DND-41 (cell line): ENCODE measurements around the gene HPS5.

Experiments used
- ATAC-seq: fragments of 200-7000 bp; cut with Tn5 transposase; 3 replicates; pipeline ENCODE4 v1.9.1; 2021; ENCODE audit warnings: low read depth; ENCODE audit not compliant: insufficient read depth
- DNase-seq: peaks from one replicate; pipeline ENCODE4 v3.0.0-alpha.2; 2020
- H2AFZ ChIP-seq: 2 replicates; pipeline ENCODE4 v1.6.0; 2012; ENCODE audit warnings: low read depth, low read length
- H3K27ac ChIP-seq: 2 replicates; pipeline ENCODE4 v1.5.1; 2012; ENCODE audit warnings: low read length, inconsistent platforms
- H3K27me3 ChIP-seq: fragments of 200-600 bp; sonication (generic); 2 replicates; pipeline ENCODE4 v1.6.0; 2012; ENCODE audit warnings: low read length, mild to moderate bottlenecking, inconsistent platforms; ENCODE audit not compliant: insufficient read depth, poor library complexity
- H3K36me3 ChIP-seq: 2 replicates; pipeline ENCODE4 v1.5.1; 2012; ENCODE audit warnings: low read length, inconsistent platforms; ENCODE audit not compliant: insufficient read depth
- H3K4me1 ChIP-seq: 2 replicates; pipeline ENCODE4 v1.5.1; 2012; ENCODE audit warnings: mild to moderate bottlenecking, low read length; ENCODE audit not compliant: insufficient read depth
- H3K4me2 ChIP-seq: 2 replicates; pipeline ENCODE4 v1.6.0; 2012; ENCODE audit warnings: mild to moderate bottlenecking, moderate library complexity, low read length, inconsistent platforms; ENCODE audit not compliant: insufficient read depth
- H3K4me3 ChIP-seq, 2 experiments: fragments of 200-600 bp in 1 of 2; shearing (Covaris generic) in 1 of 2; 2 replicates each; pipeline ENCODE4 v1.5.1; 2012 to 2016; ENCODE audit warnings: inconsistent platforms in 2 of 2, low read length in 2 of 2, mild to moderate bottlenecking in 2 of 2, low read depth in 1 of 2, moderate library complexity in 1 of 2
- H3K79me2 ChIP-seq: 2 replicates; pipeline ENCODE4 v1.6.0; 2012; ENCODE audit warnings: low read length, inconsistent platforms; ENCODE audit not compliant: insufficient read depth
- H3K9ac ChIP-seq: 2 replicates; pipeline ENCODE4 v1.6.0; 2012; ENCODE audit warnings: low read depth, mild to moderate bottlenecking, inconsistent platforms, low read length, moderate library complexity
- H3K9me3 ChIP-seq: 2 replicates; pipeline ENCODE4 v1.5.1; 2012; ENCODE audit warnings: low read length, moderate library complexity, mild to moderate bottlenecking, inconsistent platforms; ENCODE audit not compliant: insufficient read depth, severe bottlenecking
- H4K20me1 ChIP-seq: 2 replicates; pipeline ENCODE4 v1.6.0; 2012; ENCODE audit warnings: low read length; ENCODE audit not compliant: insufficient read depth
- CTCF ChIP-seq: IDR thresholded peaks from 2 replicates; pipeline ENCODE4 v1.5.1; 2012; ENCODE audit warnings: borderline replicate concordance, low read length, moderate library complexity, mild to moderate bottlenecking; ENCODE audit not compliant: poor library complexity, severe bottlenecking; ENCODE audit errors: extremely low read depth
- EZH2 ChIP-seq: IDR thresholded peaks from 3 replicates; pipeline ENCODE4 v1.6.1; 2012; ENCODE audit warnings: borderline replicate concordance, low read depth, mild to moderate bottlenecking, moderate library complexity, low read length, inconsistent platforms; ENCODE audit not compliant: severe bottlenecking

Gene HPS5

GRCh38 chr11:18312012-18312411, 9.9 kb downstream of the HPS5 start:
- ATAC-seq (no peak), DNase-seq (no peak)
- H3K4me2 ChIP-seq, result no peak overlapping the region
- no peak overlapping the region for H3K27ac ChIP-seq
- no peak overlapping the region for H2AFZ ChIP-seq
- H3K79me2 ChIP-seq, result peaks cover 21% of the 10 kb centered on the region
- H3K9ac ChIP-seq, result no peak overlapping the region
- H3K4me1 ChIP-seq, result no peaks in the 10 kb centered on the region
- no peak for TF ChIP-seq EZH2
- TF ChIP-seq CTCF, result no peak
- no peak overlapping the region for H3K4me3 ChIP-seq
- H3K36me3 ChIP-seq, result peaks cover 41% of the 10 kb centered on the region; the same call in 1 of the 2 replicates
- H3K9me3 ChIP-seq, result no peaks in the 10 kb centered on the region
- H3K27me3 ChIP-seq, result no peaks in the 10 kb centered on the region
- H4K20me1 ChIP-seq, result peaks cover 4% of the 10 kb centered on the region; the same call in 1 of the 2 replicates

GRCh38 chr11:18310800-18311340, 11.1 kb downstream of the HPS5 start:
- Histone ChIP-seq H3K27me3 (no peaks in the 10 kb centered on the region), H3K4me3 (no peak overlapping the region), H3K9me3 (no peaks in the 10 kb centered on the region), H3K4me2 (no peak overlapping the region), H2AFZ (no peak overlapping the region), H3K4me1 (no peaks in the 10 kb centered on the region), H3K27ac (no peak overlapping the region), H3K79me2 (peaks cover 13% of the 10 kb centered on the region; the same call in 1 of the 2 replicates), H4K20me1 (peaks cover 4% of the 10 kb centered on the region; the same call in 1 of the 2 replicates), H3K36me3 (peaks cover 52% of the 10 kb centered on the region; the same call in 1 of the 2 replicates), H3K9ac (no peak overlapping the region)
- DNase-seq, result no peak
- no peak for ATAC-seq
- no peak for TF ChIP-seq CTCF
- TF ChIP-seq EZH2, result no peak

GRCh38 chr11:18309691-18310090, 12.2 kb downstream of the HPS5 start:
- Histone ChIP-seq H3K4me1 (no peaks in the 10 kb centered on the region), H3K4me2 (no peak overlapping the region), H4K20me1 (0 out of 2 replicates have a peak, but pooled peaks cover 2% of the 10 kb centered on the region), H3K79me2 (peaks cover 3% of the 10 kb centered on the region; the same call in 1 of the 2 replicates), H3K9me3 (no peaks in the 10 kb centered on the region), H2AFZ (no peak overlapping the region), H3K36me3 (peaks cover 60% of the 10 kb centered on the region), H3K27me3 (no peaks in the 10 kb centered on the region), H3K9ac (no peak overlapping the region), H3K4me3 (no peak overlapping the region), H3K27ac (no peak overlapping the region)
- DNase-seq (no peak), ATAC-seq (no peak)
- TF ChIP-seq EZH2 (no peak), CTCF (no peak)

- ATAC-seq, result no peak
- H3K36me3 ChIP-seq, result peaks cover 72% of the 10 kb centered on the region
- no peak overlapping the region for H3K27ac ChIP-seq
Observed at GRCh38 chr11:18308242-18308641, 13.7 kb downstream of the HPS5 start.

More at GRCh38 chr11:18308242-18308641, 13.7 kb downstream of the HPS5 start:
- no peaks in the 10 kb centered on the region for H3K4me1 ChIP-seq
- H3K9ac ChIP-seq, result no peak overlapping the region
- H3K4me2 ChIP-seq, result no peak overlapping the region
- H4K20me1 ChIP-seq, result no peaks in the 10 kb centered on the region
- no peaks in the 10 kb centered on the region; the same call in 1 of the 2 replicates for H3K79me2 ChIP-seq
- no peak overlapping the region for H3K4me3 ChIP-seq
- no peak for DNase-seq
- TF ChIP-seq EZH2 (no peak), CTCF (no peak)
- H3K27me3 ChIP-seq, result no peaks in the 10 kb centered on the region
- no peaks in the 10 kb centered on the region for H3K9me3 ChIP-seq
- H2AFZ ChIP-seq, result no peak overlapping the region
